Stimulated activated CD4-positive, alpha-beta T cell treated with anti-CD3 and anti-CD28 coated beads, Interleukin-12 subunit alpha, Interleukin-12 subunit beta, amount 100 ng/mL, for 48 hours (primary cell): ENCODE results near the gene MEIS2.

Experiments used
- DNase-seq, 3 donors: peaks; one replicate each; pipeline ENCODE4 v3.0.0-alpha.2; 2020; ENCODE audit warnings: low read depth in 2 of 3, low spot score in 1 of 3

MEIS2 gene

GRCh38 chr15:37112971-37113670 is 12.8 kb upstream of the MEIS2 start:
- DNase-seq = no peak

GRCh38 chr15:37112171-37112570 is 11.8 kb upstream of the MEIS2 start:
- no peak for DNase-seq

GRCh38 chr15:37111427-37111717 is 11.0 kb upstream of the MEIS2 start:
- no peak for DNase-seq

- no peak for DNase-seq
These were observed 9.7 kb upstream of the MEIS2 start for GRCh38 chr15:37109872-37110572.

- DNase-seq = no peak
These were observed 9.0 kb upstream of the MEIS2 start for GRCh38 chr15:37109168-37109871.

GRCh38 chr15:37108381-37109167 is 8.2 kb upstream of the MEIS2 start:
- DNase-seq = no peak

- no peak for DNase-seq
These were observed 7.5 kb upstream of the MEIS2 start for GRCh38 chr15:37107744-37108380.

GRCh38 chr15:37107071-37107743 is 6.9 kb upstream of the MEIS2 start:
- no peak for DNase-seq

- DNase-seq = no peak
These were observed 6.2 kb upstream of the MEIS2 start for GRCh38 chr15:37106490-37107001.

- DNase-seq = no peak
These were observed 5.5 kb upstream of the MEIS2 start for GRCh38 chr15:37105889-37106288.

- DNase-seq = no peak
These were observed 4.7 kb upstream of the MEIS2 start for GRCh38 chr15:37105029-37105428.

GRCh38 chr15:37104424-37104981 is 4.2 kb upstream of the MEIS2 start:
- DNase-seq = no peak

- no peak for DNase-seq
These were observed 3.4 kb upstream of the MEIS2 start for GRCh38 chr15:37103475-37104423.

- DNase-seq = no peak
These were observed 2.8 kb upstream of the MEIS2 start for GRCh38 chr15:37103163-37103435.

- no peak for DNase-seq
These were observed 2.2 kb upstream of the MEIS2 start for GRCh38 chr15:37102305-37103162.

GRCh38 chr15:37101980-37102304 is 1.6 kb upstream of the MEIS2 start:
- DNase-seq = no peak

GRCh38 chr15:37100966-37101215 is 542 bp upstream of the MEIS2 start:
- DNase-seq = no peak

GRCh38 chr15:37099319-37100108 is 835 bp downstream of the MEIS2 start:
- no peak for DNase-seq
